NCI-H2081 treated with DMSO at 0.1 percent for 48 hours (cell line): ENCODE data around the gene SIAH2.
A peak's percentile ranks its signal among the peaks of the same experiment; 100 is the strongest.
"Not testable (repeated sequence)": the region's sequence is repeated elsewhere in the genome, so short reads cannot be mapped to it uniquely, and the experiment has no call there.

Experiments used
- DNase-seq: peaks from one replicate; lab custom pipeline; 2025; lab: John Stamatoyannopoulos, UW

The SIAH2 gene, protein sequence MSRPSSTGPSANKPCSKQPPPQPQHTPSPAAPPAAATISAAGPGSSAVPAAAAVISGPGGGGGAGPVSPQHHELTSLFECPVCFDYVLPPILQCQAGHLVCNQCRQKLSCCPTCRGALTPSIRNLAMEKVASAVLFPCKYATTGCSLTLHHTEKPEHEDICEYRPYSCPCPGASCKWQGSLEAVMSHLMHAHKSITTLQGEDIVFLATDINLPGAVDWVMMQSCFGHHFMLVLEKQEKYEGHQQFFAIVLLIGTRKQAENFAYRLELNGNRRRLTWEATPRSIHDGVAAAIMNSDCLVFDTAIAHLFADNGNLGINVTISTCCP

DNA sequence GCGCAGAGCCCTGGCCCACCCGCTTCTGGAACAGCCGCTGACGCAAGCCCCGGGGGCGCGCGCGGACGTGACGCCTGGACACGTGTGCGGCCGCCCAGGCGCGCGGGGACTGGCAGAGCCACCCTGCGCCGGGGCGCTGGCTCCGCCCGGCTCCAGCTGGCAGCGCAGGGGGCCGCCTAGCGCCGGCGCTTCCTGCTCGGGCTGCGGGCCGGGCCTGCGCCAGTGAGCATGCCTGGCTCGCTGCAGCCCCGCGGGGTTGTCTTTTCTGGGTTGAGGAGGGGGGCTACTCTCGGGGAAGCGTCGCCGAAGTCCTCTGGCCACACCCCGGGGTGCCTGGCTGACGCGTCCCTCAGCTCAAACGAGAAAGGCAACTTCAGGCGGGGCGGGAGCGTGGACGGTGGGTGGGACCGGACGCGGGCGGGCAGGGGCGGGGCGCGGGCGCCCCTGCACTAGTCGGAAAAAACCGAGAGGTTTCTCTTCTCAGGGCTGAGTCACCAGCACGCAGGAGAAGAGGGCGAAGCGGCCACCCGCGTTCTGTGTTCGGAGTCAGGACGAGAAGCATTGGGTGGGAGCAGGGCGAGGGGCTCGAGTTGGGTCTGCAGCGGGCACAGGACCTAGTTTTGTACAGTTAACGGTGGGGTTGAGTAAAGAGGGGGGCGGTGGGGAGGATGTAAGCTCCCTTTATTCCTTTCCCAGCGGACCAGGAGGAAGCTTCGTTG lies at the start of gene SIAH2:
SIAH2 (minus strand) TSS at position 48 of the 719 bp plus-strand sequence. CDS start 320 bp downstream, outside the sequence.
- DNase-seq = peak; percentile 93

DNA sequence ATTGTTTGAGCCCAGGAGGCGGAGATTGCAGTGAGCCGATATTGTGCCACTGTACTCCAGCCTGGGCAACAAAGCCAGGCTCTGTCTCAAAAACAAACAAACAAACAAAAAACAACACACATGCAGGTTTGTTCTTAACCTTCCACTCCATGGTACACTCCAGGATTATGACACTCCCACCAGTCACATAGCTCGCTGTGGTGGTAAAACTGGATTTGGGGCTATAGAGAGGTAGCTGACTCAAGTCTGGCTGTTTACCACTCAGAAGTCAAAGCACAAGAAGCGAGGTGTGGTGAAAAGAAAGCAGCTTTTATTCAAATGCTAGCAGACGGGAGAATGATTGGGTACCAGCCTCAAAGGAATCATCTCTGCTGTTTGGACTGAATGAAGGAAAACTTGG lies 49.0 kb upstream of the SIAH2 start:
- no peak for DNase-seq

DNA sequence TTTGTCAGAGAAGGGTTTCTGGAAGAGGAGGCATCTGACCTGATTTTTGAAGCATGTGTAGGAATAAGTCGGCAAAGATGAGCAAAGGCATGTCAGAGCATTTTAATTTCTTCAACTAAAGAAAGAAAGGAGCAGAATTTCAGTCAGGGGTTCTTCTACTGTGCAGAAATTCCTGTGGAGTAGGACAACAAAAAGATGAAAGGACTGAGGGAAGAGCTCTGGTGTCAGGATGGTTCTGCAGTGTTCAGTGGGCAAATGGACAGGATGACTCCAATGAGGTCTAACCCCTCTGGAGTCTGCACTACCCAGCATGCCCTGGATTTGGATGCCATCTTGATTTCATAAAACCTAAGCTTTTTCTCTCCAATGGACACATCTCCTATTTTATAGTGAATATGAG lies 47.7 kb upstream of the SIAH2 start:
- no peak for DNase-seq

DNA sequence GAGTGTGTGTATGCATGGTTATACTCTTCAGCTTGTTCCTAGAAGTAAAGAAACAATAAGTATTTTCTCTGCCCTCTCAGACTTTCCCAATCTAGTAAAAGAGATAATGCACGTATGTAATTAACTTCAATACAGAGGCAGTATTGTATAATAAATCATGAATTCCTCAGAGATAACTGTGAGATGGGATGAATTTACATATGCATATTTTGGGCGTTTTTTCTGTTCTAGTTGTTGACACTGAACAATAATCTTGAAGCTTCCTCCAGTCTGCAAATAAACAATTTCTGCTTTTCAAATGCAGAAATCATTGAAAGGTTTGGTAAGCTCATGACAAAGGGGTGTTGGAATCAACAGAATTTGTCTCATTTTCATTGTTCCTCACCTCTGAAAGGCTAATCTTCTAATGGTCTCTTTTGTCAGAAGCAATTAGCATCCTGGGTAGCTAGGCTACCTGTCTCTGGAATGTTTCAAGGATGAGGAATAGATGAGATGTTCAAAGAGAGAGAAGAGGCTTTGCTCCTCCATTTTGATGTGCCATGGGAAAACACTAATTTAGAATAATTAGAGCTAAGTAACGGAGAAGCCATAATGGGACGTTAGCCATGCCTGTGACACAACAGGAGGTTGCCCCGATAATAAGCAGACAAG lies 43.3 kb upstream of the SIAH2 start:
- DNase-seq = no peak

DNA sequence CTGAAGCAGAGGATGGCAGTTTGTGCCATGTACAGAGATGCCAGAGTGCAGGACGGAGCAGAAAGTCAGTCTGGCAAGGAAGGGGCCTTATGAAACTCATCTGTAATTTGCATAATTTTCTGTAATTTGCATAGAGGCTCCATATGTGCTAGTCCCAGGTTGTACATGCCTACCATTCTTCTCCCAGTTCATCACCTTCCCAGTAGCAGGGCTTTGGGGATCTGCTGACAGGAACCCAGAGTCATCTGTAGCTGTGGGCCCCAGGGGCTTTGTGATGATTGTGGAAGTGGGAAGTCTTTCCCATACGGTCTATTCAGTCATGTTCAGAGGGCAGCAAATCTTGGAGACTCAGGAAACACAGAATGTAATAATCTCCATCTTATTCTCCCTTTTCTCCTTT lies 42.4 kb upstream of the SIAH2 start:
- no peak for DNase-seq

DNA sequence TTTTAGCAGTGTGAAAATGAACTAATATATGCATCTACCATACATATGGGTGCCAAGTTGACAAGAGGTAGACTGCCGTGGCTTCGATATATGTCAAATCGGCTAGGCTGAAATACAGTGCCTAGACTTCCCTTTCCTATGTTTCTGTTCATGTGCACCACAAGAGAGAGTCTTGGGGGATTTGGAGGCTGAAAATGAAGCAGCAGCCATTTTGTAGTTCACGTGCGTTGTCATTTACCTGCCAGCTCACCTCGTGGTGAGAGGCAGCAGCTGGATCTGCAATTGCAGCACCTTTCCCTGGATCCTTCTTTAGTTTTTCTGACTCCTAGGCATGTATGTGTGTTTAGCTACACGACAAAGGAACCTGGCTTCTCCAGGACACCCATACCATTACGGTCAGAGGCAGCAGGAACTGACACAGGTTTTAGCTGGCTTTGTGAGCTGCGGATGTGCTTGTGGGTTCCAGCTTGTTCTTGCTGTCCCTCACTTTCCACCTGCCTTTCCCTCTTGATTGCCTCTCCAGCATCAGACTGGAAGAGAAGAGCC lies 40.5 kb upstream of the SIAH2 start:
- no peak for DNase-seq

DNA sequence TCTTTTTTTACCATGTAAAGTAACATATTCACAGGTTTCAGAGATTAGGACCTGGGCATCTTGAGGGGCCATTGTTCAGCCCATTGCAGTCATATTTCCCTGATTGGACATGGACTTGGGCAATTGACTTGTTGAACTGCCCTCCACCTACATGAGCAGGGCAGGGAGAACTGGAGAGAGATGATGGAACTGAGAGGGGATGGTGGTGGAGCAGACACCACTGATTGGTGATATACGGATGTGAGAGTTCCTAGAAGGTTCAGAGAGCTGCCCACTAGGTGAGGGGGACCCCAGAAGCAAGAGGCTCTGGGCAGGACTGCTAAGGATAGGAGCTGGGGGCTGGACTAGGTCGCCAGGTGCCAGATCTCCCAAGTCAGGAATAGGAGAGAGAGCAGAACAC lies 37.8 kb upstream of the SIAH2 start:
- no peak for DNase-seq

DNA sequence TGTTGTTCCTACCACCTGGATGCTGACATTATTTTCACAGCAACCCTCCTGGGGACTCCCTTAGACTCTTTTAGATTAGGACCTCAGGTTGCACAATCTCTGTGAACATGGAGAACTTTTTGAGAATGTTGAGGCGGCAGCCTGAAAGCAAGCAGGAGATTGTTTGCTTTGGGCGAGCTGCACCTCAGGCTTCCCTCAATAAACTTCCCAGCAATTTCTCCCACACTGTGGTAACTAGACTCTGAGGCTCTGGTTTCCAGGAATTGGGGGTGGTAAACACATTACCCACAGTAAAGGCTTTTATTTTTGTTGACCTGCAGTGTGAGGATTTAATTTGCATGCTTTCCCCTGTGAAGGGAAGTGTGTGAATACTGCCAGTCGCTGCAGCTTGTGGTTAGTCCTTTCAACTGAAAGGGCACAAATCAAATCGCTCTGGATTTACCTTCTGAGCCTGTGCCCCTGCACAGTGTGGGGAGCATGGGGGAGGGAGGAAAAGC lies 35.2 kb upstream of the SIAH2 start:
- no peak for DNase-seq

DNA sequence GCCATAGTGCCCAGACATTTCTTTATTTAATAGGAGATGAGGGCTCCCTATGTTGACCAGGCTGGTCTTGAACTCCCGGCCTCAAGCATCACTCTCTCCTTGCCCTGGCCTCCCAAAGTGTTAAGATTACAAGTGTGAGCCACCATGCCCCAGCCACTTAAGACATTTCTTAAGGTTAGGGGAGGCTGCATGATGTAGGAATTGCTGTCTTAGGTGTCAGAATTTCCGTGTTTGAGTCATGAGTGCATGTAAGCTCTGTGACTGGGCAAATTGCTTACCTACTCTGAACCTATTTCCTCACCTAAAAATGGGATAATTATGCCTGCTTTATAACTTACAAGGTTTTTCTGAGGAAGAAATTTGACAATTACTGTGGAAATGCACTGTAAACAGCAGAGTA lies 34.2 kb upstream of the SIAH2 start:
- no peak for DNase-seq

DNA sequence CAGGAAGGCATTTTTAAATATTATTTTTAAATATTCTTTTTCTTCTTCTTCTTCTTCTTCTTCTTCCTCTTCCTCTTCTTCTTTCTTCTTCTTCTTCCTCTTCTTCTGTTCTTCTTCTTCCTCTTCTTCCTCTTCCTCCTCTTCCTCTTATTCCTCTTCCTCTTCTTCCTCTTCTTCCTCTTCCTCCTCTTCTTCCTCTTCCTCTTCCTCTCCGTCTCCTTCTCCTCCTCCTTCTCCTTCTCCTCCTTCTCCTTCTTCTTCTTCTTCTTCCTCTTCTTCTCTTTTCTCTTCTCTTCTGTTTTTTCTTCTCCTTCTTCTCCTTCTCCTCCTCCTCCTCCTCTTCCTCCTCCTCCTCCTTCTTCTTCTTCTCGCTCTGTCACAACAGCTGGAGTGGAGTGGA lies 33.6 kb upstream of the SIAH2 start:
- DNase-seq = not testable (repeated sequence)

DNA sequence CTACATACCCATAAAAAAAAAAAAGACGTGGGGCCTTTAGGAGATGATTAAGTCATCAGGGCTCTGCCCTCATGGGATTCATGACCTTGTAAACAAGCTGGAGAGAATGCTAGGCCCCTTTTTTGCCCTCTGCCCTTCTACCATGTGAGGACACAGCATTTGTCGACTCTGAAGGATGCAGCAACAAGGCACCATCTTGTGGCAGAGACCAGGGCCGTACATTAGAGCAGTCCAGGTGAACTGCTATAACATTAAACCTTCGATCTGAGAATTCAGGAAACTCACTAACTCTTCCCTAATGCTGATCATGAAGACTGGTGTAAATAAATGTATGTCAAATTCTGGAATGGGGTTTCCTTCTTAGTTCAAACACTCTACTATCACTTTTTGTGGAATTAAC lies 30.7 kb upstream of the SIAH2 start:
- DNase-seq = no peak

DNA sequence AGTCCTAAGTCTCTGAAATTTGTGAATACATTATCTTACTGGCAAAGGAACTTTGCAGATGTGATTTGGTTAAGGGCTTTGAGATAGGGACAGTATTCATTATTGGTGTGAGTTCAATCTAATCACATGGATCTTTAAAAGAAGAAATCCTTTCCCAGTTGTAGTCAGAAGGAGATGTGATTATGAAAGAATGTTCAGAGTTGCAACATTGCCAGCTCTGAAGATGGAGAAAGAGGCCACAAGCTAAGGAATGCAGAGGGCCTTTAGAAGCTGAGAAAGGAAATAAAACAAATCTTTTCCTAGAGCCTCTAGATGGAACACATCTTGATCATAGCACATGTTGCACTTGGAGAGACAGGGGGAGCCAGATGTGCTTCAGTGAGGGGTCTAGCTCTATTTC lies 27.7 kb upstream of the SIAH2 start:
- no peak for DNase-seq

DNA sequence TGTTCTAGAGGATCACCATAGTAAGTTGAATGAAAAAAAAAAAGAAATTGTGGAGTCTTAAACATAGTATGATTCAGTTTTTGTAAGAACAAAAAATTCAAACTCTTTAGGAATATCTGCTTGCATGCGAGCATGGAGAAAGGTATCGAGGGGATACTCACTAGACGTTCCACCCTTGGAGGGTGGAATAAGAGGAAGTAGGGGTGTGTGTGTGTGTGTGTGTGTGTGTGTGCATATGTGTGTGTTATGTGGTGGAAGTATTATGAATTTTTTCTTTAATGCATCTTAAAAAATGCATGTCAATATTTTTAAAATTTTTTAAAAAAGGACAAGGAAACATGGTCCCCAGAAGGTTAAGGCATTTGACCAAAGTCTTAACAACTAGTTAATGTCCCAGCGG lies 26.5 kb upstream of the SIAH2 start:
- no peak for DNase-seq

DNA sequence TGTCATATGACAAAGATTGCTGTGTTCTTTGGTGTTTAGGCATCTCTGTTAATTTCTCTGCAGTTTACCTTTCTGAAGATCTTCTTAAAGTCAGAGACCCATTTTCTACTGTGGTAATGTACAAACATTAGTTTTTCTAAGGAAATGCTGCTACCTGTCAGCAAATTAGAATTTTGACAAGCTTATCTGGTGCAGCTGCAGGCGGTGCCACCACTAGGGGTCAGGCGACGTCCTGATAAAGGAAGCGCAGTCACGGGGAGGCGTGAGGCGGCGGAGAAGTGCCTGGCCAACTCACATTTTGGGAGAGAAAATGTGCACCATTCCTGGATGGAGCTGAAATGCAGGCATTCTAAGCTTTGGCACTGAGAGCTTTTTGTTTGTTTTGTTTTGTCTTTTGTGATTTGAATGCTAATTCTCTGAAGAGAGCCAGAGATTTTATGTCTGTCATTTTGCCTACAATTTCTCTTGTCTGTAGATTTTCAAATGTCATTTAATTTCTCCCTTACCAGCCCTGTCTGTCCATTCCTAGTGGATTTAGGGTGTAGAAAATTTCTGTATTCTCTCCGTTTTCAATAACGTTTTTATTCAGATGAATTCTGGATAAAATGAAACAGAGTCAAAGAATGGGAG lies 24.9 kb upstream of the SIAH2 start:
- DNase-seq = peak; percentile 50

DNA sequence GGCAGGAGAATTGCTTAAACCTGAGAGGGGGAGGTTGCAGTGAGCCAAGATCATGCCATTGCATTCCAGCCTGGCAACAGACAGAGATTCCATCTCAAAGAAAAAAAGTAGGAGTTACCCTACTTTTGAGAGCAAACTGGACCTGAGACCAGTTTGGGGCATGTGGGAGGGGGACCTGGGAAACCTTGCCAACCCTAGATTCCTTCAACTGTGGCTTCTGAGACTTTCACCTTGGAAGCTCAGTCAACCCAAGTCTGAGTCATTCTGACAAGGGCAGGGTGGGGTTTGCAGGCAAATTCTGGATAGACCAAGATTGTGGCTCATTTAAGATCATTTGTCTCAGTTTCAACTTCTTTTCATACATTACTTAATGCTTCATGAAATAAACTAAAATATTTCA lies 23.8 kb upstream of the SIAH2 start:
- no peak for DNase-seq

DNA sequence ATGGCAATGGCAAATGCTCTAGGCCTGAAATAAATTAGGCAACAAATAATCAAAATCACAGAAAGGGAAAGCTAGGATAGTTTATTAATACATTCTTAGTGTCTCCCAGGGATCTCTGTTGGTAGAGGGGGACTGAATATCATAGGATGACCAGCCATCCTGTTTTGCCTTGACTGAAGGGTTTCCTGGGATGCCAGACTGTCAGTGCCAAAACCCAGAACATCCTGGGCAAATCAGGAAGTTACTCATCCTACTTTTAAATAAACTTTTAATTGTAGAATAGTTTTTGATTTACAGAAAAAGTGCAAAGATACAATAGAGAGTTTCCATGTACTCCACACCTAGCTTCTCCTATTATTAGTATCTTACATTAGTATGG lies 21.8 kb upstream of the SIAH2 start:
- DNase-seq = no peak

DNA sequence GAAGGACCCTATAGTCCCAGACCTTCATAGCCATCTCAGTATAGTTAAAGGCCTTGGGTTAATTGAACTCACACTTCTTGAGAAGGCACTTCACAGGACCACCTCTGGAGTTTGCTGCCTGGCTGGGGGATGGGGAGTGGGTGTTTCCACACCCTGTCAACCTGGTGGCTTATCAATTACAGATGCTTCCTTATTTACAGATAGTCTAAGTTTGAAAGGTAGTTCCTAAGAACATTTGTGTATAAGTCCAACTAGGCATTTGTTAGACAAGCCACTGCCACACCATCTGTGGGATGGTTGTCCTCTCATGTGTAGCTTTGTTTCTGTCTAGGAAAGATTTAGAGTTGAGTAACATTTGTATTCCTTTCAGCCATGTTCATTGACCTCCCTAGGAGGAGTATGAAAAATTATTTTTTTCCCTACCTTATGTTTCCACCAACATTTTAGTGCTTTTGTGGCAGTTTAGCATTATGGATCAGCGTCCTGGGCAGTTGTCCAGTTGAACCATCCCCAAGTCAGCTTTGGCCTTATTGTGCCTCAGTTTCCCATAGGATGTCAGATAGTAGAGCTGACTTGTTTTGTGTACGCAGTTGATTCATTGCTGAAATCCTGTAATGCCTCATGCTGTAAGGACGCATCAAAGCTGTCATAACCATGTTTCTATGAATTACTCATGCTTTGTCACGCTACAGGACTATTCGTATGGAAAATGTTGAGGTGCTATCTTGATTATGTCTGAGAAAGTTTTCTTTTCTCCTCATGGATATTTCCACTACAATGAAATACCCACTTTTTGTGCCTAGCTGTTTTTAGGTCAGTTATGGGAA lies 21.2 kb upstream of the SIAH2 start:
- no peak for DNase-seq

DNA sequence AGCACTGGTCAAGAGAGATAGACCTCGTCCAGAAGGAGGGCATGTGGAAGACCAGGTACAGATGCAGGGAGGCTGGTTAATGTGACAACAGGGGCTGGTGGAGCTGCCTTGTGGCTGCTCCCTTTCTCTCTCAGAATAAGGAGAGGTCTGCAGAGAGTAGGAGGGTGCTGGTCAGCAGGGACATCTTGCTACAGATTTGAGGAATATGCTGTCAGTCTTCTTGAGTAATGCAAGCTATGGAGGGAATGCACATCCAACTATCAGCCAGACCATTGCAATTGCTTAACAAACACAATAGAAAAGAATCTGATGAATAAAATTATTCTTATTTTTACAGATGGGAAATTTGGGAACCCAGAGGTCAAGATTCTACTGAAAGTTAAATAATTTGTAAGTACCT lies 20.3 kb upstream of the SIAH2 start:
- DNase-seq = no peak

DNA sequence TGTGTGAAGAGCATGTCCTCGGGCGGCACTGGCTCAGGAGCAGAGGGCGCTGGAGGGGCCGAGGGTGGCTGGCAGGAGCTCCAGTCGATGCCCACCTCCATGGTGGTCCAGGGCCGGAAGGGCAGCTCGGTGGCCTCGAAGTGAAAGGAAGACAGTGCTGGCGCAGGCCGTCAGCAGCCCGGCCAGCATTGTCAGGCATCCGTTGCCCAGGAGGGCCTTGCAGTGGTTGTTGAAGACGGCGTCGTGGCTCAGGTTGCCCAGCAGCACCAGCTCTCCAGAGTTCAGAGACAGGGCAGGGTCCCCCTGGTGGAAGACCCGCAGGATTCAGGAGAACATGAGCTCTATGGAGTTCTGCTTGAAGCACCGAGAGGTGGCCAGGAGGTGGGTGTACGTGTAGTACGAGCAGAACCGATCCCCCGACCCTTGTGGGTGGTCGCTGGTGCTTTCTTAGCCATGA lies 16.5 kb upstream of the SIAH2 start:
- no peak for DNase-seq

DNA sequence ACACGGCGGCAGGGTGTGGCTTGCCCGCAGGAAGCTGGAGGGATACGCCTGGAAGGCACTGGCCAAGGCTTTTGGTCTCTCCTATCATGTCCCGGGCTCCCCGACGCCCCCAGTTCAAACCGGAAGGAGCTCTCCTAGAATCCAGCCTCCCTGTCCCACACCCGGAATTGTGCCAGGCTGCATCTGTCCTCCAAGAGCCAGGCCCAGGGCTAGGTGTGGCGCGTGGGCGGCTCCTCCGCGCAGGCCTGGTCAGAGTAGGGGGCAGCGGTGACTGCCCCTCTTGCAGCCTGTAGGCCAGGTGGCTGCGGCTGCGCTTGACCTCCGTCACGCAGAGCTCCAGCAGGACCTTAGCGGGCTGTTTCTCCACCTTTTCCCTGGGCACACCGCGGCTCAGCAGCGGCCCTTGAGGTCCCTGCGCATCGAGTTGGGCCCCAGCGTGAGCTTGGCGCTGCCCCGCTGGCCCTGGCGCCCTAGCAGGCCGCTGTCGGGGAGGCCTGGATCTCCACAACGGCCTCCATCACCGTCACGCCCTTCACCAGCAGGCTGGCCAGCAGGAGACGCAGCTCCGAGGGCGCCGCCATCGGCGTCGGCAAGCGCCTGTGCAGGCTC lies 15.9 kb upstream of the SIAH2 start:
- no peak for DNase-seq
